ENCODE measurements around the gene FKBP2.

GRCh38 chr11:64248578-64248977 is 7.7 kb downstream of the FKBP2 start:
- no peak for TF ChIP-seq CTCF (IDR thresholded peaks at IDR 0.05)
- TF ChIP-seq POLR2A (IDR thresholded peaks at IDR 0.05): no peak
